K562 (cell line): ENCODE results near the gene PPP3CB.

Experiments used
- CTCF ChIP-seq, 3 experiments: IDR thresholded peaks in 2 of 3; conservative IDR thresholded peaks in 1 of 3; 2 replicates each; pipeline ENCODE4 v1.5.1; 2011 to 2012; ENCODE audit warnings: low read length in 3 of 3, mild to moderate bottlenecking in 3 of 3, control low read depth in 2 of 3, improper control_type of control experiment in 1 of 3, inconsistent platforms in 1 of 3, low read depth in 1 of 3, mixed read lengths in 1 of 3, moderate library complexity in 1 of 3; ENCODE audit not compliant: insufficient read depth in 2 of 3
- GATAD2A ChIP-seq: fragments of 450-650 bp; IDR thresholded peaks from 2 replicates; pipeline ENCODE4 v1.6.1; 2017

GRCh38 chr10:73545357-73545756, 49.5 kb upstream of the PPP3CB start:
- no peak for TF ChIP-seq CTCF (IDR thresholded peaks at IDR 0.05 in 2 of 3, conservative IDR thresholded peaks at IDR 0.05 in 1 of 3; ENCODE audit: insufficient read depth in 2 of 3, low read depth in 1 of 3, low read length in 3 of 3)
- no peak for TF ChIP-seq GATAD2A
